Panc1 (cell line): Measurements from ENCODE around the gene TIMM22.

Experiments used
- CTCF ChIP-seq: fragments of 450-650 bp; IDR thresholded peaks from 2 replicates; pipeline ENCODE4 v1.5.1; 2017; ENCODE audit warnings: mild to moderate bottlenecking
- POLR2AphosphoS5 ChIP-seq: IDR thresholded peaks from 2 replicates; pipeline ENCODE4 v1.6.1; 2012; ENCODE audit warnings: mild to moderate bottlenecking, low read depth, low read length, moderate library complexity

- TF ChIP-seq CTCF (no peak; the same call in 1 of the 2 replicates), POLR2AphosphoS5 (no peak)
These were observed 15.7 kb upstream of the TIMM22 start for GRCh38 chr17:981292-981658.
